ENCODE data around the gene RAB18.
"Not testable (repeated sequence)": the region's sequence is repeated elsewhere in the genome, so short reads cannot be mapped to it uniquely, and the experiment has no call there.

Gene RAB18

DNA sequence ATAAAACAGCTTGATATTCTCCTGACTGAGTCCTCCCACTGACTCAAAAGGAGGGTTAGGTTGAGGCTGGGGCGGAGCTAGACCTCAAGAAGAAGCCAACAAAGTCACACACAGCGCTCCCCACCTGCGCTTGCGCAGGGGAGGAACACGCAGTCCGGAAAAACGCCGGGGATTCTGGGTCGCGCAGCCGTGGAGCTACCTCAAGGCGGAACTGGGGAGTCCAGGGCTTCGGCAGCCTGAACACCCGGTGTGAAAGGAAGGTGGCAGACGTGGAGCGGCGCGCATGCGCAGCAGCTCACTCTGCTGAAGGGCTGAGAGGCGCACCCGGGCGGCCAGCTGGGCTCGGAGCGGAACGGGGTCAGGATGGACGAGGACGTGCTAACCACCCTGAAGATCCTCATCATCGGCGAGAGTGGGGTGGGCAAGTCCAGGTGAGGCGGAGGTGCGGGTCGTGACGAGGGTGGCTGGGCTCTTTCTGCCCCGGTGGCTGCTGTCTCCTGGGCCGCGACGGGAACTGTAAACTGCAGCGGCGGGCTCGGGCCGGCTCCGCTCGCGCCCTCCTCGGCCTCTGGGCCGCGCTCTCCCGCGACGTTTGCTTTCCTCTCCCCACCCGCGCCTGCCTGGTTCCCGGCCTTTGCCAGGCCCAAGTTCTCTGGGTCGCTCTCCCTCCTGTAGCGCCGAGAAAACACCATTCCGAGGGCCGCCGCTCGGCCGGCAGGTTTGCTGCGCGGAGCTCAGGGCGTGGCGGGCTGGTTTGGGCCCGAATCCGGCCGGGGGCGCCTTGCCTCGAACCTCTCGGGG, at the start of gene RAB18:
TSS of gene RAB18 (plus strand) at position 298 of the 801 bp plus-strand sequence. CDS start at position 364, 66 bp downstream.
- DNase-seq (ENCODE audit: low read depth): peak; percentile 95

DNA sequence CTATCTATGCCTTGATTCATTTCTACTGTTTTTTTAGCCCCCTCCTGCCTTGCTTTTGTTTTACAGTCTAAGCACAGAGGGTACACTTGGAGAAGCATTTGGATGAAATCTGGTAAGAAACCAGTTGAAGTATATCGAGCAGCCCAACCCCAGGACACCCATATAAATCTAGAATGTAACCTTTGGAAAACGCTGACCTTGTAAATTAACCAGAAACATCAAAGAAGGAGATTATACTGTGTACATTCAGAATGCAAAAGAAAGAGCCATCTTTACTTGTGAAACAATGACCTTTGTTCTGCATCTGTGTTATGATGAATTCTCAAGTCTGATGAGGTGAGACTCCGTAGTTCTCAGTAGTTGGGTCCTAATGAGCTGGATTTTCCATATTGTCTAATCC, 49.3 kb upstream of the RAB18 start:
- no peak for DNase-seq (ENCODE audit: low read depth)

DNA sequence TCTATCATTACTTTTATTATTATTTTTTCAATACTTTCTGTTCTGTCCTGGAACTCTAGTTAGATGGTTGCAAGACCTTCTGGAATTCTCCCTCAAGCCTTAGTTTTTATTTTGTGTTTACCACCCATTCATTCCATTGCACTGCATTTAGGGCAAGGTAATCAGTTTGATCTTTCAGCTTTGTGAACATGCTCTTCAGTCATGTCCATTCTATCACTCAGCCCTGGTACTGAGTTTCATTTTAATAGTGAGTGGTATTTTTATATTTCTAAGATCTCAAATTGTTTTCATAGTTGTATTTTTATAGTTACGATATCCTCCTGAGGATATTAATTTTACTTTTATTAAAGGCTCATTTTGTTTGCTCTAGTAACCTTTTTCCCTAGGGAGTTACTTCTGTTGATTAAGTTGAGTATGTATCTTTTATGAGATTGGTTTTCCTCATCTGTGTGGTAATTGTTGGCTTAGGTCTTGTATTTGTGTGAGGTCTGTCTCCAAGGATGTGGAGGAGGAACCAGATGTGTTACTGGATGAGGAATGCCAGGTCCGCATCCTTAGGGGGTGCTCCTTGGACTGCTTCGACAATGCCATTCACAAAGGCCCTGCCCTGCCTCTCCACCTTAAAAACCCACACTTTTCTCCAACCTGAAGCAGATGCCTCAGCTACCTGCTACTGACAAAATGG, 46.7 kb upstream of the RAB18 start:
- DNase-seq (ENCODE audit: low read depth): no peak

DNA sequence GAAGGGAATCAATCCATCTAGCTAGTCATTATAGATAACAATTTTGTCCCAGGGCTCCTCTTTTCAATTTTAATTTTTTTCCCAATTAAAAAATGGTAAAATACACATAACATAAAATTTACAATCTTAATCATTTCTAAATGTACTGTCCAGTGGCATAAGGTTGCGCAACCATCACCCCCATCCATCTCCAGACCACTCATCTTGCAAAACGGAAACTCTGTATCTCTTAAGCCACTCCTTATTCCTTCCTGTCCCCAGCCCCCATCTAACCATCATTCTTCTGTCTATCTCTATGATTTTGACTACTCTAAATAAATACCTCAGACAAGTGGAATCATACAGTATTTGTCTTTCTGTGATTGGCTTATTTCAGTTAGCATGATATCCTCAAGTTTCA, 46.1 kb upstream of the RAB18 start:
- no peak for DNase-seq (ENCODE audit: low read depth)

DNA sequence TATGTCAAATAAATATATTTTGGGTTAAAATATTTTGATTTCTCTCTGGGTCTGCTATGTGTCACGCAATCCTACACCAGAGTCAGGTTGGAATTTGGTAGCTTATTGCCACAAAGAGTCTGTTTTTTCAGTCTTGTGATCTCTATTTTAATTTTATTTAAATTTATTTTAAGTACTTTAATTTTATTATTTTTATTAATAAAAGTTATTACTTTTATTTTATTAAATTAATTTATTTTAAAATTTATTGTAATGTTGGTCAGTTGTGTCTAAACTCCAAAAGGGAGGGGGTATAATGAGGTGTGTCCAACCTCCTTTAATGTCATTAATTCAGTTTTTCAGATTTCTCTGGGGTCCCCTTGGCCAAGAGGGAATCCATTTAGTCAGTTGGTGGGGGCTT, 42.8 kb upstream of the RAB18 start:
- no peak for DNase-seq (ENCODE audit: low read depth)

DNA sequence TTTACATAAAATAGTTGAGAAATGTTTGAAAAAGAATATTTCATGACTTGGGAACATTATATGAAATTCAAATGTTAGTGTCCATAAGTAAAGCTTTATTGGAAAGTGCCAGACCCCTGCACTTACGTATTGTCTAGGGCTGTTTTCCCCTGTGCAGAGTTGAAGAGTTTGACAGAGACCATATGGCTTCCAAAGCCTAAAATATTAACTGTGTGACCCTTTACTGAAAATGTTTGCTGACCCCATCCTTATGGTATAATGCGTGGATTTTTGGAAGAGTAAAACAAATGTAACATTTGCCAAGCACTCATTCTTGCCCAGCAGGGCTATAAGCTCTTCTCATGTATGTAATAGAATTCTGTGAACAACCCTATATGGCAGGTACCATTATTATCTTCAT, 40.1 kb upstream of the RAB18 start:
- DNase-seq (ENCODE audit: low read depth): no peak

DNA sequence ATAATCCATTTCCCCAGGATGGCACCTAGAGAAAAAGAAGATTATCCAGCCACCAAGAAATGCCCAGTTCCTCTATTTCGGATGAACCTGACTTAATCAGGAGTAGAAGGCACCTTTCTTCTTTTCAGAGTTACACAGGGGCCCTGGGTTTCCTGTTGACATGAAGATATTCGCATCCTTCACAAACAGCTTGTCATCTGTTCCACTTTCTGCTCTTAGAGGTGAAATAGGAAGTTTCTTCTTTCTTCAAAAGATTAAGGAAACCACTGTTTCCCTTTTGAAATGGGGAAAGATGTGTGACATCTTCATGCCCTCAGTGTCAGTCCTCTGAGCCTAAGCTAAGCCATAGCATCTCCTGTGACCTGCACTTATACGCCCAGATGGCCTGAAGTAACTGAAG, 39.1 kb upstream of the RAB18 start:
- DNase-seq (ENCODE audit: low read depth): no peak

DNA sequence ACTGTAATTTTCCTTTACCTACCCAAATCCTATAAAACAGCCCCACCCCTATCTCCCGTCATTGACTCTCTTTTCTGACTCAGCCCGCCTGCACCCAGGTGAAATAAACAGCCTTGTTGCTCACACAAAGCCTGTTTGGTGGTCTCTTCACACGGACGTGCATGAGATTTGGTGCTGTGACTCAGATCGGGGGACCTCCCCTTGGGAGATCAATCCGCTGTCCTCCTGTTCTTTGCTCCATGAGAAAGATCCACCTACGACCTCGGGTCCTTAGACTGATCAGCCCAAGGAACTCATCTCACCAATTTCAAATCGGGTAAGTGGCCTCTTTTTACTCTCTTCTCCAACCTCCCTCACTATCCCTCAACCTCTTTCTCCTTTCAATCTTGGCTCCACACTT, 38.5 kb upstream of the RAB18 start:
- not testable (repeated sequence) for DNase-seq (ENCODE audit: low read depth)

DNA sequence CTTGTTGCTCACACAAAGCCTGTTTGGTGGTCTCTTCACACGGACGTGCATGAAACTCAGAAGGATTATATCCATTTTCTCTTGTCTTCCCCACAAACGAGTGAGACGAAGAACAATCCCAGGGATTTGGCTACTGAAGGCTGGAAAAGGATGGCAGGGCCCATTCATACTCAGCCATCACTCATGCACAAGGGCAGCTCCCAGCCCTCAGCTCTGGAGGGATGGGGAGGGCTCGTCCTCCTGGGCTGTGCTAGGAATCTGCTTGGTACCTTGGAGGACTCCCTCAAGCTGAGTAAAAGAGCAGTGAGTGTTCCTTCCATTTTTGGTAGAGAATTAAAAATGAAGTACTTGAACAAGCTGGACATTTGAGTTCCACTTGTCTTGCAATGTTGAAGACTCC, 33.2 kb upstream of the RAB18 start:
- no peak for DNase-seq (ENCODE audit: low read depth)

DNA sequence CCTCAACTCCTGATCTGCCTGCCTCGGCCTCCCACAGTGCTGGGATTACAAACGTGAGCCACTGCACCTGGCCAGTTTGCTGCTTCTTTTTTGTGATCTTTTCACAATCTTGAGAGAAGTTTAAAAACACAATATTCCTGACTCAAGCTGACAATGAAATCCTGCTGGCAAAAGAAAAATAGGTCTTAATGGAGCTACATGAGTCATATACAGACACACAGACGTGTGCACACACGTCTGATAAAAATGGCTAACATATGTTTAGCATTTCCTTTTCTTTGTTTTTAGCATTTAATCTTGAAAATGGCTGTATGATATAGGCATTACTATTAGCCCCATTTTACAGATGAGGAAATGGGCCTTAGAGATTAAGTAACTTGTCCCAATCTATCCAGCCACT, 29.4 kb upstream of the RAB18 start:
- no peak for DNase-seq (ENCODE audit: low read depth)

DNA sequence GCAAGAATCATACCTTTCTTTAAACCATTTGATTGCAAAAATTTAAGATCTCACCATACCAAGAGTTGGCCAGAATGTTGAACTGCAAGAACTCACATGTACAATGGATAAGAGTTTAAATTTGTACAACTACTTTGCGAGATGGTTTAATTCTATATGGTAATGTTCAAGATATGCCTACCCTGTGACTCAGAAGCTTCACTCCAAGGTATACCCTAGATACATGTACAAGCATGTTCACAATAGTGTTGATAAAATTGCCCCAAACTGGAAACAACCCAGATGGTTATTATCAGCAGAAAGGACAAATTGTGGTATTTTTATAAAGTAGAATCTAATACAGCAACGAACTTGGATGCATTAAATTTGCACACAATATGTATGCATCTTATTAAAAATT, 25.1 kb upstream of the RAB18 start:
- DNase-seq (ENCODE audit: low read depth): no peak

DNA sequence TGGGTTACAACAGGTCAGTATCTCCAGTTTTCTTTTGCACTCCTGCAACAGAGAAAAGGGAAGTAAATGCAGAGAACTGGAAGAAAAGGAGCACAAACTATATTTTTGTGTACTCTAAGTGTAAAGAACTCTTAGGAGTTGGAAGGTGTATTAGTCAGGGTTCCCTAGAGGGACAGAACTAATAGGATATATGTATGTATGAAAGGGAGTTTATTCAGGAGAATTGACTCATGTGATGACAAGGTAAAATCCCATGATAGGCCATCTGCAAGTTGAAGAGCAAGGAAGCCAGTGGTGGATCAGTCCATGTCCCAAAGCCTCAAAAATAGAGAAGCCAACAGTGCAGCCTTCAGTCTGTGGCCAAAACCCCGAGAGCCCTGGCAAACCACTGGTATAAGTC, 22.6 kb upstream of the RAB18 start:
- DNase-seq (ENCODE audit: low read depth): no peak

DNA sequence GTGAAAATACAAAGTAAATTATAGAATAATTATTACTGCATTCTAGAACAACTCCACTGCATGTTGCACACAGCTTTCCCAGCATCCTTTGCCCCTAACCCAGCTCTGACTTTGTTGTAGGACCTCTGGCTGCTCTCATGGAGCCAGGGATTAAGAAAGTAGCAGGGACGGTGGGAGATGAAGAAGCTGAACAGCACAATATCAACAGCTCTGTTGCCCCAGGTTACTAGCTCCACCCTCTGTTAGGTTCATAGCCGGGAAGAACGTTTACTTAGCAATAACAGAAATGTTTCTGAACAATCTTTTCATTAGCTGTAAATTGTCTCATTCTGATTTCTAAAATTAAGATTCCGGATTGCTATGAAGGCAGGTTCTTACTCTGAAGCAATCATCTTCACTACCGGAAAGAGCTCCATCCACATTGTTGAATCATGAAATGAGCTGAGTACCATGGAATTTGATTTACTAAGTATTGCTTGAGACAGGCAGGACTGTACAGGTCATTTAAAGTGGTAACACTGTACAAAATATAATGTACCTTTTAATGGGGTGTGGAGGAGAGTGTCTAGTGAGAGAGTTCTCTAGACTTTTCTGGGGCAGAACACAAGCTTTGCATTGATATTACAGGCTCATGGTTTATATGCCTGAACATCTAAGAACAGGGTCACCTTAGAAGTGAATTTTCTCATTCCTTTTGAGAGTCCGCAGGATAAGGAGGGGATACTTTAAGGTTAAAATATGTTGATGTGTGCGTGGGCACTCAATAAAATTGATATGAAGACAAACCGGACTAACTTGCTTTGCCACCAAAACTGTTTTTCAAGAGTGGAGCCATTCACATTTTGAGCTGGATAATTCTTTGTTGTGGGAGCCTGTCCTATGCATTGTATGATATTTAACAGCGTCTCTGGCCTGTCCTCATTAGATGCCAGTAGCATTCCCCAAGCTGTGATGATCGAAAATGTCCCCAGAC, 20.8 kb upstream of the RAB18 start:
- DNase-seq (ENCODE audit: low read depth): no peak

DNA sequence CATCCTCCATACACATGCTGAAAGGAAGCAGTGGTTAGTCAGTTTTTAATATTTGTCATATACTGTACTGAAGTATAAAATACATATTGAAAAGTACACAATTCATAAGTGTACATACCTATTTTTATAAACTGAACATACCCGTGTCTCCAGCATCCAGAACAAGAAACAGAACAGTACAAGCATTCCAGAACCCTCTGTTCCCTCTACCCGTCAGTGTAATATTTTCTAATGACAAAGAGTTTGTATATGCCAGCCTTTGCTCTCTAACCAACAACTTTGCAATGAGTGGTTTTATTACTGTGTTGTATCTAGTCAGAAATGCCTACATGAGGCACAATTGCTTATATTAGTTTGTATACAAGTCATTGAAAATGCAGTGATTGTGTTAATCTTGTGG, 18.7 kb upstream of the RAB18 start:
- DNase-seq (ENCODE audit: low read depth): no peak

DNA sequence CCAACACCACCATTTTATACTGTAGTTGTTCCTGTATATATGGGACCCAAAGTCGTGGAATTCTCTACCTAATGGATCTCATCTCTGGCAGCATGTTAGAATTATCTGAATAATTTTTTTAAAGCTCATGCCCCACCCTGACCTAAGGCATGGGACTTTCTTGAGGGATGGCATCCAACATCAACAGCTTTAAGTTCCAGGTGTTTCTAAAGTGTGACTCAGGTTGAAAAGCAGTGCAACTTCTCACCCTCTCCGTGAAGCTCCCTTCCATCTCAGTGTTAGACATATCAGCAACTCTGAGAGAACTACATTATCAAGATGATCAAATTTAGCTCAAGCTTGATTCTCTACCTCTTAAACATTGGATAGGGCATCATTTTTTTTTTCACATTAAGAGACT, 18.1 kb upstream of the RAB18 start:
- no peak for DNase-seq (ENCODE audit: low read depth)

DNA sequence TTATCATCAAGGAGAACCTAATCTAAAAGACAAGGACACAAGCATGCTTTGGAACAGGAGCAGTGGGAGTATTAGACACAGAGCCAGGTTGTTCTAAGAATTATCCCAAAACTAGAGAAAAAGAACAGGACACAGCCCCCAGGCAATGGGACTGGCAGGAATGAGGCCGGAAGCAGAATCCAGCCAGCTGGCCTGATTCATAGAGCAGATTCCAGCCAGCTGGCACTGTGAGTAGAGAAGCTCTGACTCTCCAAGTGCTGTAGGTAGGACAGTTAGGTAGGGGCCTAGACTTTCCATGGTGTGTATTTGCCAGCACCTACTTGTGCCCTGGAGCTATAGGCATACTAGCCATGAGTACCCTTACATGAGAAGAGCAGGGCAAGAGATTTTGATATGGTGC, 13.3 kb upstream of the RAB18 start:
- no peak for DNase-seq (ENCODE audit: low read depth)

DNA sequence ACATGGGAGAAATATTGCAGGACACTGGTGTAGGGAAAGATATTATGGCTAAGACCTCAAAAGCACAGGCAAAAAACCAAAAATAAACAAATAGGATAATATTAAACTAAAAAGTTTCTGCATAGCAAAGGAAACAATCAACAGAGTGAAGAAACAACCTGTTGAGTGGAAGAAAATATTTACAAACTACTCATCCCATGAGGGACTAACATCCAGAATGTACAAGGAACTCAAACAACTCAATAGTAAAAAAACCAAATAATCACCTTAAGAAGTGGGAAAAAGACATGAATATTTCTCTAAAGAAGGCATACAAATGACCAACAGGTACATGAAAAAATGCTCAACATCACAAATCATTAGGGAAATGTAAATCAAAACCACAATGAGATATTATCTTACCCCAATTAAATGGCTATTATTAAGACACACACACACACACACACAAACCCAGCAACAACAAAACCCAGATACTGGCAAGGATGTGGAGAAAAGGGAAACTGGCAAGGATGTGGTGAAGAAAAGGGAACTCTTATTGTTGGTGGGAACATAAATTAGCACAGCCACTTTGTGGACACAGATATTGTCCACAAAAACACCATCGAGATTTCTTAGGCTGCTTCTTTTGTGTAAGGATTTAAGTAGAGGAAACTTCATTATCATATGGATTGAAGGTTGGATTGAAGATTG, 9.8 kb upstream of the RAB18 start:
- no peak for DNase-seq (ENCODE audit: low read depth)

DNA sequence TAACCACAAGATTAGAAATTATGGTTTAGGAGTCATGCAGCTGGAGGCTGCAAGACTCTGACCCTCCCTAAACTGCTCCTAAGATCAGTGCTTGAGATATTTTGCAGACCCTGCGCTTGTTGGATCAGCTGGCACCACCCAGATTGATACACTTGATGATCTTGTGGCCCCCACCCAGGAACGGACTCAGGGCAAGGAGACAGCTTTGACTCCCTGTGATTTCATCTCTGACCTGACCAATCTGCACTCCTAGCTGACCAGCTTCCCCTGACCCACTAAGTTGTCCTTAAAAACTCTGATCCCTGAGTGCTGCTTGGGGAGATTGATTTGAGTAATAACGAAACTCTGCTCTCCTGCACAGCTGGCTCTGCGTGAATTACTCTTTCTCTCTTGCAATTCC, 8.0 kb upstream of the RAB18 start:
- DNase-seq (ENCODE audit: low read depth): no peak

DNA sequence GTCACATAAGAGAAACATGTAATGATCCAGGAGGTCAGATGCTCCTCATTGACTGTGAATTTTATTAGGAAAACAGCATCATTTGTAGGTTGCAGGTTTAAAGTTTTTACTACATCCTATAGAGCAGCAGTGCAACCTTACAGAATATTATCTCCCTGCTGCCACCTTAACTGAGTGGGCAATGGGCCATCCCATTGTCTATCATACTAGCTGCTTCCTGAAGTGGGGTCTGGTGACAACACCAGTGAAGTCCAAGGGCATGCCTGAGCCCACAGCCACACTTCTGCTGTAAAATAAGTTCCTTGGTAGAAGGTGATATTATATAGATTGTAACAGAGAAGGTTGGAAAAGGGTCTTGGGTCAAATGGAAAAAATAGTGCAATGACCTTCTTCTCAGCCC, 4.0 kb upstream of the RAB18 start:
- no peak for DNase-seq (ENCODE audit: low read depth)

DNA sequence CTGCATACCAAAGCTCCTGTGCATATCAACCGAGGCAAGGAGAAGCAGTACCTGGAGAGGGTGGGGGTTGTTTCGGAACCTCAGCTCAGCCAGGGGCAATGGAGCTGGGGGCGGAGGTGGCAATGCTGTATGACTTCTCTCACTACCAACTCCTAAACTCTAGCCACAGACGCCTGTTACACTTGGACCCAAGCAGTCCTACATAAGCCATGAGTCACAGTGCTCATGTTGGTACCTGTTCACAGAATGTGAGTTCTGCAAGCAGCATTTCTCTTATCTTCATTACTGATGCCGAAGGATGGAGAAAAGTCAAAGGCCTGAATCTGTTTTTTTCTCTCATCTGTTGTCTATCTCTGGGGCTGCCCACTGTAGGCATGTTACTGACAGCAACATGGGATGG, 3.2 kb upstream of the RAB18 start:
- DNase-seq (ENCODE audit: low read depth): no peak

DNA sequence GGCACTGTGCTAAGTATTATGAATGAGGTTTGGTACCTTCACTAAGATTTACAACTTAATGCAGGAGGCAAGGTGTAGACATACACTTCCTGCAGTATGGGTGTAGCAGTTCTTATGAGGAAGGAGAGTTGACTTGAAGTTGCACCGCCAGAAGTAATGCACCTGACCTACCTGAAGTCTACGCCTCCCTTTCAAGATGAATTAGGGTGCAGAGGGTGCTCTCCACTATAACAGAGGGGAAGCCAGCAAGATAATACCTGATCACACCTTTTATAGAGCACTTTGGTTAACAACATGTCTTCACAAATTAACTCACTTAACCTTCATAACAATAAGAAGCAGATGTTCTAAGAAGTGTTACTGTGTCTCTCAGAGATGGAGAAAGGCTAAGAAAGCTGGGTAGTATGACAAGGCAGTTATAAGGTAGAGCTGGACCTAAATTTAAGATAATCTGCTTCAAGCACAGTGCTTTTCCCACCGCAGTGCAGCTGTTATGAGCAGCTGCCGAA, 552 bp upstream of the RAB18 start:
- DNase-seq (ENCODE audit: low read depth): no peak
